HepG2 (cell line): Measurements from ENCODE around the gene CPB2. TPM values are rescaled to one million over a fixed set of nuclear protein-coding genes. Genes with fewer than 3 reads are reported as not detected.
A peak's percentile ranks its signal among the peaks of the same experiment; 100 is the strongest.

Experiments used
- FOSL1 ChIP-seq: sonication (generic); formaldehyde crosslinking; IDR thresholded peaks from 2 replicates; pipeline ENCODE4 v1.9.0; 2021; ENCODE audit warnings: missing genetic modification reagents, borderline replicate concordance
- TEAD3 ChIP-seq: optimal IDR thresholded peaks from 2 replicates; pipeline ENCODE3; 2016; ENCODE audit warnings: borderline replicate concordance
- XRCC5 ChIP-seq: fragments of 200-400 bp; formaldehyde crosslinking; optimal IDR thresholded peaks from 2 replicates; pipeline ENCODE3; 2017; ENCODE audit warnings: mild to moderate bottlenecking, low read length
- ZNF720 ChIP-seq: sonication (generic); formaldehyde crosslinking; IDR thresholded peaks from 2 replicates; pipeline ENCODE4 v1.4.0; 2020; ENCODE audit warnings: missing genetic modification reagents
- ZSCAN12 ChIP-seq: sonication (generic); formaldehyde crosslinking; IDR thresholded peaks from 2 replicates; pipeline ENCODE4 v1.9.0; 2021; ENCODE audit warnings: mild to moderate bottlenecking, missing genetic modification reagents
- polyA plus RNA-seq, 8 experiments: library from polyadenylated mRNA; depleted of rRNA in 3 of 8; stranded (reverse) in 7 of 8; unstranded in 1 of 8; fragments of >200 nt; fragmentation: Illumina TruSeq in 4 of 8; extraction: Trizol in 4 of 8; gene quantifications; 2 replicates each; pipeline versions ENCODE4 v1.2.1 to v1.2.3, GENCODE V29; 2011 to 2016; ENCODE audit warnings: low read depth in 4 of 8, missing spikeins in 1 of 8, mixed read lengths in 1 of 8; ENCODE audit not compliant: insufficient read depth in 1 of 8
- total RNA-seq, 5 experiments: library from RNA; depleted of rRNA; stranded (reverse); fragments of >200 nt; fragmentation: Illumina TruSeq; extraction: Trizol; gene quantifications; 2 replicates each; pipeline ENCODE4 v1.2.3, GENCODE V29; 2016; ENCODE audit warnings: low read depth in 1 of 5
- TF ChIP-seq, protein P1 (sequence below), 2 experiments: fragments of 450-650 bp in 1 of 2; sonication (generic) in 1 of 2; formaldehyde crosslinking in 1 of 2; IDR thresholded peaks; 2 replicates each; pipeline versions ENCODE4 v1.6.1 to v1.8.0; 2016 to 2022; ENCODE audit warnings: antibody characterized with exemption in 1 of 2, mild to moderate bottlenecking in 1 of 2, missing genetic modification reagents in 1 of 2
- TF ChIP-seq, protein P2 (sequence below): IDR thresholded peaks from 2 replicates; pipeline ENCODE4 v1.6.1; 2016; ENCODE audit warnings: missing biosample characterization, missing genetic modification reagents, low read depth
- TF ChIP-seq, protein P3 (sequence below): sonication (generic); formaldehyde crosslinking; IDR thresholded peaks from 2 replicates; pipeline ENCODE4 v1.4.0; 2020; ENCODE audit warnings: missing genetic modification reagents, borderline replicate concordance
- TF ChIP-seq, protein P4 (sequence below), 2 experiments: sonication (generic) in 1 of 2; formaldehyde crosslinking in 1 of 2; IDR thresholded peaks; 2 replicates each; pipeline versions ENCODE4 v1.4.0 to v1.6.1; 2018 to 2020; ENCODE audit warnings: missing genetic modification reagents in 2 of 2, borderline replicate concordance in 1 of 2, low read depth in 1 of 2, mild to moderate bottlenecking in 1 of 2, missing biosample characterization in 1 of 2

CPB2 gene
- total and polyA plus RNA-seq, 2 of the 13 experiments (the other 11 are each of a cell fraction or from before 2014, with no cell fraction given) = 125 to 140 TPM

DNA sequence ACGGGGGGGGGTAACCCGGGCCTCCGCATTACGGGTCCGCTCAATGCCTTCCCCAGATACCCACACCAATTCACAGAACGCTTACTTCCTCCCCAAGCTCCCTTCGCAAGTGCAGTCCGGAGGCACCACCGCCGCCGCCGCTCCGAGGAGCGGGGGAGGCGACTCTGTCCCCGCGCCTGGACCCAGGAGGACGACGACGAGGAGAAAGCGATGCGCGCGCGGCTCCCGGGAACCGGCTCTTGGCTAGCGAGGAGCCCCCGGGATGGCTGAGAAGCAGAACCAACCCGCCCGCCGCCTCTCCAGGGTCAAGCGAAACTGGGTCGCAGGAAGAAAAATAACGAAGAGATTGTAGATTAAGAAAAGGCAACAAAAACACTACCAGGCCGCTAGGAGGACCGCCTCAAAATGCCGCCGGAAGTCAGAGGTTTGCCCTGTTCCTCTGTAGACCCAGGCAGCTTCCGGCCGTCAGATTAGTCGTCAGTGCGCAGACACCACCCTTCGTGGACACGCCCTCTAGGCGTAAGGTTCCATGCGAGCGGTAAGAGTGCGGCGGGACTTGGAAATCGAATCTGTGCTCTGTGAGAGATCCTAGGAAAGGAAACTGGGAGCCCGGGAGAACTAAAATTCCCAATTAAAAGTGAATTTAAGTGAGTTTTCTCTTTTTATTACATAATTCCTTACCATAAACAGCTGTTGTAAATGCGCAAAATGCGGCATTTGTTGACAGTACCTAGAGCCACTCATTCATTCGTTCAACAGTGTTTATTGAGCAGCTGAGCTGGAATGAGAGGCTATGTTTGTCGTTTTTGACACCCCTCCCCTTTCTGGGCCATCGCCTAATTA, 52.3 kb downstream of the CPB2 start, which contains the start of gene ZC3H13 (continued):
- TF ChIP-seq, protein P1, sequence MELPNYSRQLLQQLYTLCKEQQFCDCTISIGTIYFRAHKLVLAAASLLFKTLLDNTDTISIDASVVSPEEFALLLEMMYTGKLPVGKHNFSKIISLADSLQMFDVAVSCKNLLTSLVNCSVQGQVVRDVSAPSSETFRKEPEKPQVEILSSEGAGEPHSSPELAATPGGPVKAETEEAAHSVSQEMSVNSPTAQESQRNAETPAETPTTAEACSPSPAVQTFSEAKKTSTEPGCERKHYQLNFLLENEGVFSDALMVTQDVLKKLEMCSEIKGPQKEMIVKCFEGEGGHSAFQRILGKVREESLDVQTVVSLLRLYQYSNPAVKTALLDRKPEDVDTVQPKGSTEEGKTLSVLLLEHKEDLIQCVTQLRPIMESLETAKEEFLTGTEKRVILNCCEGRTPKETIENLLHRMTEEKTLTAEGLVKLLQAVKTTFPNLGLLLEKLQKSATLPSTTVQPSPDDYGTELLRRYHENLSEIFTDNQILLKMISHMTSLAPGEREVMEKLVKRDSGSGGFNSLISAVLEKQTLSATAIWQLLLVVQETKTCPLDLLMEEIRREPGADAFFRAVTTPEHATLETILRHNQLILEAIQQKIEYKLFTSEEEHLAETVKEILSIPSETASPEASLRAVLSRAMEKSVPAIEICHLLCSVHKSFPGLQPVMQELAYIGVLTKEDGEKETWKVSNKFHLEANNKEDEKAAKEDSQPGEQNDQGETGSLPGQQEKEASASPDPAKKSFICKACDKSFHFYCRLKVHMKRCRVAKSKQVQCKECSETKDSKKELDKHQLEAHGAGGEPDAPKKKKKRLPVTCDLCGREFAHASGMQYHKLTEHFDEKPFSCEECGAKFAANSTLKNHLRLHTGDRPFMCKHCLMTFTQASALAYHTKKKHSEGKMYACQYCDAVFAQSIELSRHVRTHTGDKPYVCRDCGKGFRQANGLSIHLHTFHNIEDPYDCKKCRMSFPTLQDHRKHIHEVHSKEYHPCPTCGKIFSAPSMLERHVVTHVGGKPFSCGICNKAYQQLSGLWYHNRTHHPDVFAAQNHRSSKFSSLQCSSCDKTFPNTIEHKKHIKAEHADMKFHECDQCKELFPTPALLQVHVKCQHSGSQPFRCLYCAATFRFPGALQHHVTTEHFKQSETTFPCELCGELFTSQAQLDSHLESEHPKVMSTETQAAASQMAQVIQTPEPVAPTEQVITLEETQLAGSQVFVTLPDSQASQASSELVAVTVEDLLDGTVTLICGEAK (IDR thresholded peaks at IDR 0.05) = peak; percentile 61
- TF ChIP-seq, protein P1 (CRISPR knock-in tag; IDR thresholded peaks at IDR 0.05) = 0 out of 2 replicates have a peak, but pooled peaks have one; percentile 31
- TF ChIP-seq ZNF720 (CRISPR knock-in tag) (no peak), XRCC5 (peak; percentile 61), TEAD3 (CRISPR knock-in tag) (peak; percentile 38), ZSCAN12 (CRISPR knock-in tag) (0 out of 2 replicates have a peak, but pooled peaks have one; percentile 23), FOSL1 (CRISPR knock-in tag) (no peak; the same call in 1 of the 2 replicates)
- TF ChIP-seq, protein P2, sequence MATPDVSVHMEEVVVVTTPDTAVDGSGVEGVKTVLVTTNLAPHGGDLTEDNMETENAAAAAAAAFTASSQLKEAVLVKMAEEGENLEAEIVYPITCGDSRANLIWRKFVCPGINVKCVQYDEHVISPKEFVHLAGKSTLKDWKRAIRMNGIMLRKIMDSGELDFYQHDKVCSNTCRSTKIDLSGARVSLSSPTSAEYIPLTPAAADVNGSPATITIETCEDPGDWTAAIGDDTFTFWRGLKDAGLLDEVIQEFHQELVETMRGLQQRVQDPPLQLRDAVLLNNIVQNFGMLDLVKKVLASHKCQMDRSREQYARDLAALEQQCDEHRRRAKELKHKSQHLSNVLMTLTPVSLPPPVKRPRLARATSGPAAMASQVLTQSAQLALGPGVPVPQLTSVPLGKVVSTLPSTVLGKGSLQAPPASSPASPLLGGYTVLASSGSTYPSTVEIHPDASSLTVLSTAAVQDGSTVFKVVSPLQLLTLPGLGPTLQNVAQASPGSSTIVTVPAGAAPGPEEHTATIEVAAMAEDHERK (CRISPR knock-in tag) = no peak
- TF ChIP-seq, protein P3, sequence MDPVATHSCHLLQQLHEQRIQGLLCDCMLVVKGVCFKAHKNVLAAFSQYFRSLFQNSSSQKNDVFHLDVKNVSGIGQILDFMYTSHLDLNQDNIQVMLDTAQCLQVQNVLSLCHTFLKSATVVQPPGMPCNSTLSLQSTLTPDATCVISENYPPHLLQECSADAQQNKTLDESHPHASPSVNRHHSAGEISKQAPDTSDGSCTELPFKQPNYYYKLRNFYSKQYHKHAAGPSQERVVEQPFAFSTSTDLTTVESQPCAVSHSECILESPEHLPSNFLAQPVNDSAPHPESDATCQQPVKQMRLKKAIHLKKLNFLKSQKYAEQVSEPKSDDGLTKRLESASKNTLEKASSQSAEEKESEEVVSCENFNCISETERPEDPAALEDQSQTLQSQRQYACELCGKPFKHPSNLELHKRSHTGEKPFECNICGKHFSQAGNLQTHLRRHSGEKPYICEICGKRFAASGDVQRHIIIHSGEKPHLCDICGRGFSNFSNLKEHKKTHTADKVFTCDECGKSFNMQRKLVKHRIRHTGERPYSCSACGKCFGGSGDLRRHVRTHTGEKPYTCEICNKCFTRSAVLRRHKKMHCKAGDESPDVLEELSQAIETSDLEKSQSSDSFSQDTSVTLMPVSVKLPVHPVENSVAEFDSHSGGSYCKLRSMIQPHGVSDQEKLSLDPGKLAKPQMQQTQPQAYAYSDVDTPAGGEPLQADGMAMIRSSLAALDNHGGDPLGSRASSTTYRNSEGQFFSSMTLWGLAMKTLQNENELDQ = no peak
- TF ChIP-seq, protein P4, sequence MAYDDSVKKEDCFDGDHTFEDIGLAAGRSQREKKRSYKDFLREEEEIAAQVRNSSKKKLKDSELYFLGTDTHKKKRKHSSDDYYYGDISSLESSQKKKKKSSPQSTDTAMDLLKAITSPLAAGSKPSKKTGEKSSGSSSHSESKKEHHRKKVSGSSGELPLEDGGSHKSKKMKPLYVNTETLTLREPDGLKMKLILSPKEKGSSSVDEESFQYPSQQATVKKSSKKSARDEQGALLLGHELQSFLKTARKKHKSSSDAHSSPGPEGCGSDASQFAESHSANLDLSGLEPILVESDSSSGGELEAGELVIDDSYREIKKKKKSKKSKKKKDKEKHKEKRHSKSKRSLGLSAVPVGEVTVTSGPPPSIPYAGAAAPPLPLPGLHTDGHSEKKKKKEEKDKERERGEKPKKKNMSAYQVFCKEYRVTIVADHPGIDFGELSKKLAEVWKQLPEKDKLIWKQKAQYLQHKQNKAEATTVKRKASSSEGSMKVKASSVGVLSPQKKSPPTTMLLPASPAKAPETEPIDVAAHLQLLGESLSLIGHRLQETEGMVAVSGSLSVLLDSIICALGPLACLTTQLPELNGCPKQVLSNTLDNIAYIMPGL (CRISPR knock-in tag; IDR thresholded peaks at IDR 0.05; ENCODE audit: borderline replicate concordance in 1 of 2, low read depth in 1 of 2) = peak; percentile 77 to 83
